Medulla oblongata (tissue), 1 donor: Measurements from ENCODE around the gene SLC13A5.
A peak's percentile ranks its signal among the peaks of the same experiment; 100 is the strongest.
"Not testable (repeated sequence)": the region's sequence is repeated elsewhere in the genome, so short reads cannot be mapped to it uniquely, and the experiment has no call there.

Source experiments
- DNase-seq: peaks from one replicate; pipeline ENCODE4 v3.0.0-alpha.2; 2015; ENCODE audit errors: extremely low spot score

Gene SLC13A5

DNA sequence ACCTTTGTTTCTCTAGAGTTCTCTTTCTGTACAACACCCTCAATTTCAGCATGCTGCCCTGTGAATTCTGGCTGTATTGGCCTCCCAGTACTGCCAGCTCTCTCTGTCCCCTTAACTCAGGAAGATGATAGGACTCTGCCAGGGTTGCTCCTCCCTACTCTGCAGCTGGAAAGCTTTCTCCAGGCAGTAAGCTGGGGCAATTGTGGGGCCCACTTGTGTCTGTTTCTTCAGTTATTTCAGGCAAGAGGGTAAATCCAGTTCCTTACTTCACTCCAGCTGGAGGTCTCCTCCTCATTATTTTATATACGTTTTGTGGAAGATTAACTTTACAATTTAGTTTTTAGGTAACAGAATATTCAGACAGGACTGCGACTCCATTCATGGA is 51.7 kb downstream of the SLC13A5 start:
- no peak for DNase-seq

DNA sequence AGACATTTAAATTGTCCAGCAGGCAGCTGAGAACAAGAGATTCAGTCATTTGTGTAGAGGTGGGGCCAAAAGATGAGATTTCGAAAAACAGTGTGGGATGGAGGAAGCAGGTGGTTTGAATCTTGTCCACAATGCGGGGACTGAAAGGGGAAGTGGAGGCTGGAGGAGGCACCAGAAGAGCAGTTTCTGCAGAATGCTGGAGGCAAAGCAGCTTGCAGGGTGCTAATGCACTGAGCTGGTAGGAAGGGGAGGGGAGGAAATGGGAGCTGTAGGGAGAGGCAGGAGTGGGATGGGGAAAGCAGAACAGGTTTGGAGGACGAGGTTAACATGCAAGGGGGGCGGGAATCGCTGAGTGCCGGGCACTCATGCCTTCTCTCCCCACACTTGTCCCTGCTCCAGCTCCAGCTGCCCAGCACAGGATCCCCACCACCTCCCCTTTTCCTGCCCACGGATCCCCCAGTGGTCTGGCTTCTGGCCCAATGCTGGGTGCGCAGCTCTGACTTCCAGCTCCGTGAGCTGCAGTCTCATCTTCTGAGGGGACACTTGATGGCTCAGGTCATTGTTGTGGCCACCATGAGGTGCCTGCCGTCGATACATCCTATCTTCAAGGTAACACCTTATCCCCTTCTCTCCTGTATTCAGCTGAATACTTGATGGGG is 52.2 kb downstream of the SLC13A5 start:
- peak; percentile 65 for DNase-seq

- peak; percentile 12 for DNase-seq
Measured at GRCh38 chr17:6660101-6660500, 53.1 kb downstream of the SLC13A5 start.

GRCh38 chr17:6658411-6658810 is 54.8 kb downstream of the SLC13A5 start:
- DNase-seq, result not testable (repeated sequence)

DNA sequence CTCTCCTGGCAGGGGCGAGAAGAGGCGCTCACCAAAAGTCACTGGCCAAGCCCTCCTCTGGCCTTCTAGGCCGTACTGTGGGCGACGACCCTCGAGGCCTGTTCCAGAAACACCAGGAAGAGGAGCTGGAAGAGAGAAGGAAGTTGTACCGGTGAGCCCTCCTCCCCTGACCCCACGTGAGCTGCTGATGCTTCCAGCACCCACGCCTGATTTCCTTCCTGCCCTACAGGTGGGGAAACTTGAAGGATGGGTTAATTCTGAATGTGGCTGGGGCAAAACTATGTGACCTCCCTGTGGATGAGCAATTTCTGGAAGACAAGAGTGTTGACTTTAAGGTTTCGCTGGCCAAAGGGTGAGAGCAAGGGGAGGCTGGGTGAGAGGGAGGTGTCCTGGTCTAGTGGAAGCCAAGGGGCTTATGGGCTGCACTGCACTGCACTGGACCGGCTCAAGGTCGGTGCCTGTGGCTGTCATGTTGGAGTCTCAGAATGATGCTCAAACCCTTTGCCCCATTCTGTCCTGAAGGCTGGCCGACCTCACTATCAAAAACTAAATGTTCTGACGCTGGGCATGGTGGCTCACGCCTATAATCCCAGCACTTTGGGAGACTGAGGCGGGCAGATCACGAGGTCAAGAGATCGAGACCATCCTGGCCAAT is 55.4 kb downstream of the SLC13A5 start:
- DNase-seq, result no peak

- not testable (repeated sequence) for DNase-seq
Measured at GRCh38 chr17:6656797-6657632, 56.2 kb downstream of the SLC13A5 start.

GRCh38 chr17:6655732-6656361 is 57.3 kb downstream of the SLC13A5 start:
- not testable (repeated sequence) for DNase-seq

DNA sequence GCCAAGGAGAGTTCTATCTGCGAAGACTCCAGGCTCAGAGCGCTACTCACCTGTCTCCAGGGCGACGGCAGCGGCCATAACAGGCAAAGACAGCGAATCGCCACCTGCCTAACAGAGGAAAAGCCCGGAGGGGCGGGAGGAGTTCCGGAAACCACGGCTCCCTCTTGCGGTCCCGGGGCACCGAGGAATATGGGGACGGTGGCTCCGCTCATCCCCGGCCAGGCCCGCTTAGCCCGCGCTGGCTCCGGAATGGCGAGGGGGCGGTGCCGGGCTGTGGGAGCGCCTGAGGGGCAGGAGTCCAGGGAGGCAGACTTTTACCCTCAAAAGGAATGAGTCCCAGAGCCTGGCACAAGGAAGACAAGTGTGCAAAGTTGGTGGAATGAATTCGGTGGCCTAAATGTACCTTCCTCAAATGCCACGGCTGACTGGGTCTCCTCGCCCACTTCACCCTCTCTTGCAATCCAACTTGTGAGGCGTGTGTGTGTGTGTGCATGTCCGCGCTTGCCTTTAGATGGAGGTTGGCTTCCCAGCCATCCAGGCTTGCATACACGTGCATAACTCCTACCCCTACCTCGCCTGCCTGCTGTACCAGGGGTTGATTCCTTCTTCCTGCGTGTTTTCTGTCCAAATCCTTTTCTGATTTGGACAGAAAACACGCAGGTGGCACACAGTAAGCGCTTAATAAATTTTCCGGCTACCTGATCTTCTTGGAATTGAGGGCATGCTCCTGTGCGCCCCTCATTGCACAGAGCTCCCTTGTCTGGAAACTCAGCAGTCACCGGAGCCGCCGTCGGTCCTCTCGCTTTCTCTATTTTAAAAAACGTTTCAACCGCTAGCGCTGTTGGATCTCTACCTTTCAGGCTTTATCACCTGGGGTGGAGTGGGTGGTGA is 58.1 kb downstream of the SLC13A5 start:
- DNase-seq, result no peak

DNA sequence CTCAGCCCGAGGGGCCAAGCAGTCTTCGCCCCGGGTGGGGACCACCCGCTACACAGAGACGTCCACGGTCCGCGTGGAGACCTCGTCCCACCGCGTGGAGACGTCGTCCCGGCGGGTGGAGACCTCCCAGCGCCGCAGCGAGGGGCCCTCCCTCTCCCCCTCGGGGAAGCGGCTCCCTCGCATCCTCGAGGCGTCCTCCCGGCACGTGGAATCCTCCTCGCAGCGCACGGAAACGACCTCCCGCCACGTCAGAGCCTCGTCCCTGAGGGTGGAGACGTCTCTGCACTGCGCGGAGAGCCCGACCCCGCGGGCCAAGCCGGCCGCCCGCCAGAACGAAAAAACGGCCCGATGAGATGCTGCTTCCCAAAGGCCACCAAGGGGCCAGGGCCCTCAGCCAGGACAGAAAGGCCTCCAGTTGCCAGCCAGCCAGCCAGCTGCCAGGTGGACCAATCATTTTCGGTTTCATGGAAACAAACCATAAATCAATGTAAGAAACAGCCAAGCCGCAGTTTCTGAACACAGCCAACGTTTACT is 61.2 kb downstream of the SLC13A5 start:
- DNase-seq, result peak; percentile 34

GRCh38 chr17:6651354-6651918 is 61.7 kb downstream of the SLC13A5 start, which contains the start of the genes C17orf100 and MED31:
Gene C17orf100, plus strand, starts transcription at chr17:6651762. Its CDS starts 152 bp downstream, at chr17:6651914.
Gene MED31, minus strand, starts transcription at chr17:6651605. Its CDS starts 77 bp downstream, at chr17:6651528.
- peak; percentile 93 for DNase-seq

- DNase-seq, result no peak
Measured at GRCh38 chr17:6648181-6648580, 65.0 kb downstream of the SLC13A5 start.

GRCh38 chr17:6643451-6644125 is 69.6 kb downstream of the SLC13A5 start:
- no peak for DNase-seq

DNA sequence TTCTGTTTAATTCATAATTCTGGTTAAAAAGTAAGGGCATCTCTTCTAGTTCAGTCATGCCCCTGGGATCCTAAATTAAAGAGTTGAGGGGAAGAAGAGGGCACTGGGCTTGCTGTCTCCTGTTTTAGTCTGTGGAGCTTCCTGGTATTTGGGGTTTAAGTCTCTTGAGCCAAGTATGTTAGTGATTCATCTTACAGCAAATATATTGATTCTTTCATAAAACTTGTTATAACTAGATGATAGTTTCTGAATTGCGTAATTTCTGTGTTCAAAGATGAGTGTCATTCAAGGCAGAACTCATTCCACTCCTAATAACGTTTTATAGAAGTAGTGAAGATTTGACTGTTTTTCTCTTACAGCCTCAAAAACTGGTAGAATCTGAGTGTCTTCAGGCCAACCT is 70.6 kb downstream of the SLC13A5 start:
- DNase-seq, result no peak

- DNase-seq, result peak; percentile 18
Measured at GRCh38 chr17:6641247-6641863, 71.8 kb downstream of the SLC13A5 start.

DNA sequence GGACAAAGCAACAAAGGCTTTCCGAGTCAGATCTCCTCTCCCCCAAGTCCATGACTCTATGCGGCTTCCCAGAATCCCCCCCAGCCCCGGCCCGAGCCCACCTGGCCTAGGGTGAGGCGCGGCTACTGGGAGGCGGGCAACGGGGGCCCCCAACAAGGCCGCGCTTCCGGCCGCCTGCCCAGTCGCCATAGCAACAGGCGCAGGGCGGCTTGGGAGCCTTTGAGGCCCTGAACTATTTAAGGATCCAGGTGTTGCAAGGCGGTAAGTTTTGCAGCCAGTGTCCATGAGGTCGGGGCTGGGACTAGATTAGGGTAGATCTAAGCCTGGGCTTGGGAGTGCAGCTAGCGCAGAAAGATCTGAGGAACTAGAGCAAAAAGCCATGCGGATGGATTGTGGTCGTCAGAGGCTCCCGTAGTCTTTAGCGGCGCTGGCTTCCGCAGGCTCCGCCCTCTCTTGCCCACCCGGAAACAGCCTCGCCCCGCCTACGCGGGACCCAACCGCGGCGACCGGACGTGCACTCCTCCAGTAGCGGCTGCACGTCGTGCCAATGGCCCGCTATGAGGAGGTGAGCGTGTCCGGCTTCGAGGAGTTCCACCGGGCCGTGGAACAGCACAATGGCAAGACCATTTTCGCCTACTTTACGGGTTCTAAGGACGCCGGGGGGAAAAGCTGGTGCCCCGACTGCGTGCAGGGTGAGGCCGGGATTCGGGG is 72.5 kb downstream of the SLC13A5 start, which contains the start of the genes KIAA0753 and TXNDC17:
Gene KIAA0753, minus strand, starts transcription at position 176 of the 711 bp plus-strand sequence. CDS start 5,608 bp downstream, outside the sequence.
Gene TXNDC17, plus strand, starts transcription at position 525 of the 711 bp plus-strand sequence. Its CDS starts 23 bp downstream, at position 548.
- peak; percentile 88 for DNase-seq

DNA sequence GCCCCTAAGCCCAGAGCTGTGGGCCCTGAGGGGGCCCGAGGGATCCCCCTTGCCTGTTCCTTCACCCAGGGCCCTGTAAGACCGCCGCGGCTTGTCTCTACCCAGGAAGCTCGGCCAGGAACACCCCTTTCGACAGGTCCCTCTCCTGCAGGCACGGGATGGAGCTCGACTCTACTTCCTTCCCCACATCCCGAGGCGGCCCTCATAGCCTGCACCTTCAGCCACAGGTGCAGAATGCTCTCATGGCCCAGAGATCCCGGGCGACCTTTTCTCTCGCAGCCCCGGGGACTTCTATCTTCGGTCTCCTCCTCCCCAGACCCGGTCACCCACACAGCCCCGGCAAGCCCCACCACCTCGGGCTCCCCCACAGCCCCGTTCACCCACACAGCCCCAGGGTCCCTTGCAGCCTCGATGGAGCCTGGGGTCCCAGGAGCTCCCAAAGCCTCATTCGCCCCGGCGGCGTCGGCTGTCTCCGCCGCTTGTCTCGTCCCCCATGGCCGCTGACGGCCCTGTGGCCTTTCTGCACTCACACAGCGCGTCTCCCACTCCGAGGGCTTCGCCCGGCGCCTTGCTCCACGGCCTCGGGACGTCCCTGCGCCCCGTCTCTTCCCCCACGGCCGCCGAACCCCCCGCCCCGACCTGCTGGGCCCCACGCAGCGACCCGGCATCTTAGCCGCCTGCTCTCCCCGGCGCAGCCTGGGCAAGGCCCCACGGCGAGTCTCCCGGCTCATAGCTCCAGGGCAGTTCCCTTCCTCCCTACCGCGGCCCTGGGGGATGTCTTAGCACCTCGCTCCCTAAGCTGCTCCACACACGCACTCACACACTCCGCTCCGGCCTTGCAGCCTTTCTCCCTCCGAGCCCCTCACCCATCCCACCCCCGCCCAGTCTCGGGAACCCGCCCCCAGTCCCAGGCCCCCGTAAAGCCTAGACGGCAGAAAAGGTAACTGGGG is 73.3 kb downstream of the SLC13A5 start:
- DNase-seq, result no peak

GRCh38 chr17:6639014-6639585 is 74.1 kb downstream of the SLC13A5 start:
- DNase-seq, result no peak
